Erythroblast (primary cell): ENCODE data around the gene SKIDA1.

ENCODE experiments used
- GATA1 ChIP-seq: IDR thresholded peaks from 2 replicates; pipeline ENCODE4 v1.6.1; 2011; ENCODE audit warnings: low read depth, mild to moderate bottlenecking, control low read depth, low read length, moderate library complexity
- POLR2A ChIP-seq: IDR thresholded peaks from 2 replicates; pipeline ENCODE4 v1.6.1; 2011; ENCODE audit warnings: mild to moderate bottlenecking, low read length

DNA sequence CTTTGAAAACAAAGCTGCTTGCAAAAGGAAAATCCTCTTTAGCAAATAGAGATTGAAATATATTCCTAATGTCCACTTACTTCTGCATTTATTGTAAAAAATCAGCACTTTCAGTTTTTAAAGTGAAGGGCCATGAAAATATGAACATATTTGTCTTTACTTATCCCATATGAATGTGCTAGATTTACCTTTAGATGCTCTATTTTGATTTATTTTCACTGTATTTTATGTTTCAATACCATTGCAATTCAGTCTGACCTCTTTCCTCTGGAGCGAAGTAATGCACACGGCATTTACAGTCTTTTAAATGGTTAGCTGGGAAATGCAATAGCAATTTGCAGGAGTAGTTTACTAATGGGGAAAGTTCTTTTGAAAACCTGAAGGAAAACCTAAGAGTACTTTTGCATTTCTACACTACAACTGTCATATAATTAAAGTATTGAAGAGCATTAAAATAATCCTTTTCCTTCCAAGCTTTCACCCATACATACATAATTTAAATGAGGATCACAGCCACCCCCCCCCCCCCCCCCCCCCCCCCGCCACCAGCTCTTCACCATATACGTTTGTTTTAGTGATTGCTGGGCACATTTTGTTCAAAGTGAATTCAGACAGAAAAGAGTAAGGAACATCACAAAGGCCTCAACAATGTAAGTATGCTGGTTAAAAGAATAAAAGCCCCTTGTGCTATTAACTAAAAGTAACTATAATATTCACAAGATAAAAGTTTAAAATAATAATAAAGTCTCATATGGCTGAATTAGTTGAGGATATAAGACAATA lies 3.5 kb downstream of the SKIDA1 start:
- TF ChIP-seq POLR2A (no peak), GATA1 (no peak)
